NCI-H2171 (cell line): ENCODE measurements around the gene CEACAM1.
A peak's percentile ranks its signal among the peaks of the same experiment; 100 is the strongest.
"Not testable (repeated sequence)": the region's sequence is repeated elsewhere in the genome, so short reads cannot be mapped to it uniquely, and the experiment has no call there.

ENCODE experiments used
- DNase-seq: peaks from one replicate; lab custom pipeline; 2025; lab: John Stamatoyannopoulos, UW

CEACAM1 gene

GRCh38 chr19:42528354-42529247, at the start of gene CEACAM1:
Gene CEACAM1 (minus strand): TSS chr19:42528481. CDS start chr19:42528374, 107 bp downstream.
- DNase-seq, result no peak

- no peak for DNase-seq
Observed at GRCh38 chr19:42577016-42577415, 48.7 kb upstream of the CEACAM1 start.

- DNase-seq, result no peak
Observed at GRCh38 chr19:42576241-42576640, 48.0 kb upstream of the CEACAM1 start.

GRCh38 chr19:42573642-42574041, 45.4 kb upstream of the CEACAM1 start:
- no peak for DNase-seq

GRCh38 chr19:42571116-42571515, 42.8 kb upstream of the CEACAM1 start:
- DNase-seq, result no peak

GRCh38 chr19:42569193-42569592, 40.9 kb upstream of the CEACAM1 start:
- no peak for DNase-seq

- DNase-seq, result no peak
Observed at GRCh38 chr19:42568006-42568405, 39.7 kb upstream of the CEACAM1 start.

GRCh38 chr19:42567567-42567966, 39.3 kb upstream of the CEACAM1 start:
- no peak for DNase-seq

- peak; percentile 26 for DNase-seq
Observed at GRCh38 chr19:42563352-42564210, 35.3 kb upstream of the CEACAM1 start.

- no peak for DNase-seq
Observed at GRCh38 chr19:42561512-42561911, 33.2 kb upstream of the CEACAM1 start.

GRCh38 chr19:42560731-42561130, 32.5 kb upstream of the CEACAM1 start:
- DNase-seq, result no peak

GRCh38 chr19:42558450-42559150, 30.3 kb upstream of the CEACAM1 start:
- no peak for DNase-seq

- DNase-seq, result not testable (repeated sequence)
Observed at GRCh38 chr19:42557386-42557871, 29.1 kb upstream of the CEACAM1 start.

GRCh38 chr19:42555801-42556200, 27.5 kb upstream of the CEACAM1 start:
- no peak for DNase-seq

GRCh38 chr19:42555317-42555716, 27.0 kb upstream of the CEACAM1 start:
- DNase-seq, result no peak

GRCh38 chr19:42554046-42554575, 25.8 kb upstream of the CEACAM1 start:
- no peak for DNase-seq

- no peak for DNase-seq
Observed at GRCh38 chr19:42553292-42554045, 25.2 kb upstream of the CEACAM1 start.

- no peak for DNase-seq
Observed at GRCh38 chr19:42552086-42553065, 24.1 kb upstream of the CEACAM1 start.

- DNase-seq, result not testable (repeated sequence)
Observed at GRCh38 chr19:42550521-42550920, 22.2 kb upstream of the CEACAM1 start.

- not testable (repeated sequence) for DNase-seq
Observed at GRCh38 chr19:42549067-42549466, 20.8 kb upstream of the CEACAM1 start.
